GM21381 (cell line): ENCODE measurements around the gene BORCS5.

Experiments
- ATAC-seq: cut with Tn5 transposase; IDR thresholded peaks from one replicate; pipeline ENCODE4 v1.9.1; 2021; ENCODE audit warnings: mild to moderate bottlenecking, moderate library complexity; ENCODE audit not compliant: unreplicated experiment

BORCS5 gene

DNA sequence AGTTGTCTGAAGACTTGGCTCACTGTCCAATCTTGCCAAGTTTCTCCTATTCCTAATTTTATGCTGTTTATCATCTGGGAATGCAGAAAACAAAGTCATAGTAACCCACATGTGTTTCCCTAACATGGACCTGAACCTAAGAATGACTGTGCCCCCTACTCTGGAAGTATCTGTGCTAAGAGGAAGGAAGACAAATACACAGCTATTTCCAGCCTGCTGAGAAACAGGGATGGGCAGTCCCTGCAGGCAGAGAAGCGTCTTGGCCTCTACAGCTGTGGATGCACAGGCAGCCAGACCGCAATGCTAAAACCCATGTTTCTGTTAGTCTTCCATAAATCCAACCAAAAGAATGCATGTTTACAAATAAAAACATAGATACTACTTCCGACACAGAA is 149.6 kb downstream of the BORCS5 start:
- ATAC-seq: no peak

DNA sequence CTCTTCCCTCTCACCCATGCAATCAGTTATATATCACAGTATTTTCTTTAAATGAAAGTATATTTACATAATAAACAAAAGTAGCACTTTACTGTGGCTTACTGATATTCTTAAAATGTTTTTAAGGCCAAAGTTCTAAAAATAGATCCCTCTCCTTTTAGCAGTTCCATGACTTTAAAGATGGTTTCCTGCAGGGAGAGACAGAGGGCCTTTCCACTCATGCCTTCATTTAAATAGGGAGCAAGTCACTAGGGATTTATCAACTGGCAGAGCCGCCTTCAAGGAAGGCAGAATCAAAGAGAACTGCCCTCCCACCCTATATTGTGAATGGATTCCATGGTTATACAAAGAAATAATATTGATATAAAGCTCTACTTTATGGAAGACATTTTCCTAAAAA is 150.2 kb downstream of the BORCS5 start:
- ATAC-seq: no peak

DNA sequence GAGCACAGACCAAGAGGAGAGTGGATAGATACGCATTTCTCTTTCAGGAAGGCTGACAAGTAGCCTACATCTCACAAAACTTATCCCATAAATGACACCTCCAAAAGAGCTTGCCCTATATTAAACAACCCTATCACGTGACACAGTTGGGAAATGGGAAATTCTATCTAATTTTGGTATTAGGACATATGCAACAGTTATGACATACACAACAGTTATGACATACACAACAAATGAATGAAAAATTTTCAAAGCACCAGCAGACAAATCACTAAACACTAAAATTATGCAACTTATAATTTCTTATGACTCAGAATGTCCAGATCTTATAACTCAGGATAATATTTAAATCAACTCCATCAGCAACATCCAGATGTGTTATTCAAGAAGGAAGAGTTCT is 151.7 kb downstream of the BORCS5 start:
- no peak for ATAC-seq

DNA sequence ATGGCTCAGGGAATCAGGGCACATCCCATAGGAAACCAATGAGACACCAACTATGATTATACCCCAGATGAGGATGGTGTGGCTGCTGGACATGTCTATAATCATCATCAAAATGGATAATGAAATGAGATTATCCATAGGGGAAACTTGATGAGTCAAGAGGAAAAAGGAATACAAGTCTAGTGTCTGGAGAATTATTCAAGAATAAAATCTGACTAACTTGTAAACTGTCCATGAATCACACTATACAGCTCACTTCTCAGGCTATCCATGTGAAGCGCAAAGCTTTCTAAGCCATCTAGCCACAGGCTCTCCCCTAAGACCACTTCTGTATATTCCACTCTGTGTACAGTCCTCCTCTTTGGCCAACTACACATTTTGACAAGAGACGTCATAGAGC is 153.3 kb downstream of the BORCS5 start:
- ATAC-seq: no peak

DNA sequence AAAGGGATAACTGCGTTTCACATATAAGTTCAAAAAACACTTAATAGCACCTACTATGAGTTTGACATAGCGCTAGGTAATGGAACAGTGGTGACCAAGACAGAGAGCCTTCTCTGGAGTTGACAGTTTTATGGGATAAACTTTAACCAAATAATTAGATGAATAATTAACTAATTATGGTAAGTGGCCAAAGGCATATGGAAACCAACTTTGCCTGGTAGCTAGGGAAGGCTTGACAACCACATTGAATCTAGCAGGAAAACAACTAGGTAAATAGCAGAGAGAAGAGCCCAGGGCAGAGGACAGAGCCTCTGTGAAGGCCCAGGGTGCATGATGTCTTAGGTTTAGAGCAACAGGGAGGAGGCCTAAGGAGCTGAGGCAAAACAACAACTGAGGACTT is 153.7 kb downstream of the BORCS5 start:
- no peak for ATAC-seq

DNA sequence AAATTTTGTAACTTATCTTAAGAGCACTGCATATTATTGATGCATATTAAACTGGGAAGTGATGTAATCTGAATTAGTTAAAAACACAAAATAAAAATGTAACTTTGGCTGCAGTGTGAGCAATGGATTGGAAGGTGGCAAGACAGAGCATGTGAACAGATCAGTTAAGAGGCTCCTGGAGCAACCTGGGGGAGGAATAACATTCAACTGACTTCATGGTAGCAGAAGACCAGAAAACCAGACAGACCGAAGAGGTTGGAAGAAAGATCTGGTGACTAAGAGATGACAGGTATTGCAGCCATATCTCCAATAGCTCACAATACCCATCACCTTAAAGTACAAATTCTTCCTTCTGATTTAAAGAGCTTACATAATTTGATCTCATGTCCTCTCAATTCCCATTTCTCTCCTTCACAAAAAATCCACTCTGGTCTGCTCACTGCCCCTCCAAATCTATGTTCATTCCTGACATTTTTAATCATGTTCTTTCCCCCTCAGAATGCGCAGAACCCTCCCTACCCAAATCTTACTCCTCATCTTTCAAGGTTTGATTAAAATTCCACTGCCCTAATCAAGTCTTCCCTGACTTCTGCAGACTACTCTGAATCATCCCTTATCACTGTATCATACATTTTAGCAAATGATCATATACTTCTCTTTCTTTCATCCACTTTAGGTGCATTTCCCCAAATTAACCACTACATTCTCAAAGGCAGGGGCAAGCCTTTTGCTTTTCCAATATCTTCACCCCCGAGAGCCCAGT is 154.3 kb downstream of the BORCS5 start:
- ATAC-seq: no peak

DNA sequence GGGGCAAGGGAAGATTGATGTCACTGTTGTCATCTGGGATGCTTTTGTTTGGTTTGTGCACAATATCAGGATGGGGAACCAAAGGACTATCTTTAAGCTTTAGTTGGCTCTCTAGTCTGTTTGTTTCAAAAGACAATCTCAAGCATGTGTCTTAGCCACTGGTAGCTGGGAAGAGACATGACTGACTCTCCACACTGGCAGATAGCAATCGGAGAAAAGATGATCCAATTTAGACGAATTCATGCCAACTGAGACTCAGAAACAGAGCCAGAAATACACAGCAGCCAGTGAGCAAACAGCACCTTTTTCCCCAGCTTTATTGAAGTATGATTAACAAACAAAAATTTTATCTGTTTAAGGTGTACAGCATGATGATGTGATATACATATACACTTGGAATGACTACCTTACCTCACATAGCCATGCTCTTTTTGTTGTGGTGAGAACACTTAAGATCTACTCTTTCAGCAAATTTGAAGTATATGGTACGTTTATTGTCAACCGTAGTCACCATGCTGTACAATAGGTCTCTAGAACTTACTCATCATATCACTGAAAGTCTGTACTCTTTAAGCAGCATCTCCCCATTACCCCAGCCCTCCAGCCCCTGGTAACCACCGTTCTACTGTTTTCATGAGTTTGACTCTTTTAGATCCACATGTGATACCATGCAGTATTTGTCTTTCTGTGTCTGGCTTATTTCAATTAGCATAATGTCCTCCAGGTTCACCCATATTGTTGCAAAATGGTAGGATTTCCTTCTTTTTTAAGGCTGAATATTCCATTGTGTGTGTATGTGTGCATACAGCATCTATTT is 155.2 kb downstream of the BORCS5 start:
- no peak for ATAC-seq

DNA sequence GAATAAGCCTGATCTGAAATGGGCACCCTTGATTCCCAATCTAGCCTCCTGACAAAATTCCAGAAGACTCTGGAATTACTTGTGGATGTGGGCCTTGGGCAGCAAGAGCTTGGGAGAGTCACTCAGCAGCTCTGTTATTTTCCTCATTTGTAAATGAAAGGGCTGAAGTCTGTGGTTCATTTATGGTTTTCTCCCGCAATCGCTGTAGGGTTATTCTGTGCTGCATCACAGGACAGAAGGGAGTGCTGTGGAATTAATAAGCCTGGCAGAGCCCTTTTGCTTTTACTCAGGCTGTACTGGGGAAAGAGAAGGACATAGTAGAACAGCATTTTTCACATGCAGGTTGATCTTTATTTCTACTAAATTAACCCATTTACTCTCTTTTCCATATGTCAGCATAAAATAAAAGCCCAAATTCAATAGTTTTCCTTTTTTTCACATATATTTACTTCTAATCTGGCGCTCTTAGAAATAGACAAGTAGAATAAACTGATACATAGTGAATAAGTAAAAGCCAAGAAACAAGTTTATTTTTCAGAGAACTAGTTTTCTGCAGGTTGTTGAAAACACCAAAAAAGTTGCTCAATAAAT is 156.6 kb downstream of the BORCS5 start:
- no peak for ATAC-seq

DNA sequence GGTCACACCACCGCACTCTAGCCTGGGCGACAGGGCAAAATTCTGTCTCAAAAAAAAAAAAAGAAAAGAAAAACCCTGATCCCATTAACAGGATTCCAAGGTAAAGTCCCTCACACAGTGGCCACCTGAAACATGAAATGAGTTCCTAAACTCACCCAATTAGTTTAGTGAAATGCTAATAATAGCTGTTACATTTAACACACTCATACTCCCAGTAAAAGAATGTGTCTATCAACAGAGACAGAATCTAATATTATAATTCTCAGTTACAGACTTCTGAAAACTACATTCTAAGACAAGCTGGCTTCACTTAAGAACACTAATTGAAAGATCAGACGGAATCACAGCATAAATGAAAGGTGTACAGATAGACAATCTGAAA is 161.6 kb downstream of the BORCS5 start:
- ATAC-seq: no peak

DNA sequence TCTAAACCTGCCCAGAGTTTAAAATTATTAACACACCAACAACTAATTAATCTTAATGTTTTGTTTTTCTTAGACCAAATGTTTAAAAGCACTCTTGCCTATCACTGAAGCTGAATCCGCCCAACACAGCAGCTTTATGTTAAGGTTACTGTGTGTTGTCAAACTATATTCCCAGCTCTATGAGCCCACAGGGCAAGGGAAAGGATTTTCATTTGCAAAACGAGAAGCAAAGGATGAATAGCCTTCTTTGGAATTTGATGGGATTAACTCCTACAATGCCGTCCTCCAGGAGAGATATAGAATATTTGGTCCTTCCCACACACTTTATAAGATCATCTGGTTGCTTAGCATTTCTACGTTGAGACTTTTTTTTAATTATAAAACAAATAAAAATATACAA is 162.0 kb downstream of the BORCS5 start:
- no peak for ATAC-seq
